MCF 10A (cell line): ENCODE data around the gene IRAK1. TPM values are rescaled to one million over a fixed set of nuclear protein-coding genes. Genes with fewer than 3 reads are reported as not detected.

Source experiments
- BruUV-seq: library from RNA; stranded (reverse); fragments of 400-500 nt; replicated peaks from 2 replicates; lab custom pipeline; 2021; lab: Mats Ljungman, UMichigan
- CTCF ChIA-PET: fragments of 300-600 bp; sonication (Branson Sonifier 250); formaldehyde crosslinking; extraction: SDS; loops from one replicate; lab custom pipeline; 2021; ENCODE audit warnings: antibody characterized with exemption, inconsistent platforms; lab: Yijun Ruan, JAX
- POLR2A ChIA-PET: fragments of 300-600, 350-650 bp; sonication (Branson Sonifier 250); formaldehyde crosslinking; extraction: SDS; loops from one replicate; lab custom pipeline; 2020; ENCODE audit warnings: antibody characterized with exemption, inconsistent platforms; lab: Yijun Ruan, JAX
- DNase-seq: peaks from one replicate; pipeline ENCODE4 v3.0.0-alpha.2; 2018; ENCODE audit not compliant: unreplicated experiment
- H3K27ac Mint-ChIP-seq: one replicate; pipeline ENCODE4 v1.8.0; 2022; ENCODE audit warnings: mild to moderate bottlenecking, low read depth, mixed read lengths; ENCODE audit not compliant: unreplicated experiment
- H3K27me3 Mint-ChIP-seq: one replicate; pipeline ENCODE4 v1.8.0; 2022; ENCODE audit warnings: mixed read lengths; ENCODE audit not compliant: insufficient read depth, unreplicated experiment
- H3K36me3 Mint-ChIP-seq: one replicate; pipeline ENCODE4 v1.8.0; 2022; ENCODE audit warnings: mild to moderate bottlenecking, moderate library complexity, mixed read lengths; ENCODE audit not compliant: insufficient read depth, unreplicated experiment
- H3K4me1 Mint-ChIP-seq: one replicate; pipeline ENCODE4 v1.8.0; 2022; ENCODE audit warnings: mixed read lengths; ENCODE audit not compliant: insufficient read depth, unreplicated experiment
- H3K4me3 Mint-ChIP-seq: one replicate; pipeline ENCODE4 v1.8.0; 2022; ENCODE audit warnings: mild to moderate bottlenecking, moderate library complexity, mixed read lengths; ENCODE audit not compliant: unreplicated experiment
- H3K9me3 Mint-ChIP-seq: one replicate; pipeline ENCODE4 v1.8.0; 2022; ENCODE audit warnings: mixed read lengths; ENCODE audit not compliant: unreplicated experiment
- CTCF ChIP-seq: fragments of 200-600 bp; IDR thresholded peaks from one replicate; pipeline ENCODE4 v1.8.0; 2022; ENCODE audit warnings: antibody characterized with exemption, mild to moderate bottlenecking; ENCODE audit not compliant: unreplicated experiment
- intact Hi-C: fragments of 100-400 bp; cut with micrococcal nuclease; formaldehyde crosslinking; loops from 2 replicates; pipeline ENCODE4 v1.14.1; 2022
- total RNA-seq: library from RNA; stranded (reverse); gene quantifications from 2 replicates; pipeline ENCODE4 v1.2.3, GENCODE V29; 2022

Gene IRAK1
- total RNA-seq, 1 experiment from 2014 or later = 201 TPM

GRCh38 chrX:154050113-154050495 lies 30.4 kb upstream of the IRAK1 start:
- Mint-ChIP-seq H3K9me3 (no peaks in the 10 kb centered on the region), H3K27ac (no peak overlapping the region), H3K27me3 (peaks cover 66% of the 10 kb centered on the region), H3K36me3 (peaks cover 36% of the 10 kb centered on the region), H3K4me3 (no peak overlapping the region), H3K4me1 (peaks cover 6% of the 10 kb centered on the region)
- no peak for DNase-seq
- CTCF ChIA-PET = interaction anchor here (0.7 to 5.1 kb wide), 4 partner anchors 17 to 584 kb away, joined by 3 to 35 read pairs (median 4); no protein-coding TSS in a partner anchor
- intact Hi-C loops = loop anchor here (2.0 kb wide), 2 partner anchors 37 to 77 kb away; partner anchors contain the start of gene TMEM187
- TF ChIP-seq CTCF = no peak
- no TSS peak for BruUV-seq
- POLR2A ChIA-PET = interaction anchor here (0.5 kb wide), 1 partner anchor 82 kb away, joined by 3 read pairs; no protein-coding TSS in a partner anchor

- POLR2A ChIA-PET = interaction anchor here (0.5 kb wide), 1 partner anchor 81 kb away, joined by 3 read pairs; no protein-coding TSS in a partner anchor
- peaks cover 66% of the 10 kb centered on the region for H3K27me3 Mint-ChIP-seq
- no peak overlapping the region for H3K4me3 Mint-ChIP-seq
- no peak overlapping the region for H3K27ac Mint-ChIP-seq
- no peak for DNase-seq
- peaks cover 6% of the 10 kb centered on the region for H3K4me1 Mint-ChIP-seq
- H3K36me3 Mint-ChIP-seq = peaks cover 36% of the 10 kb centered on the region
- no TSS peak for BruUV-seq
- CTCF ChIA-PET = interaction anchor here (0.7 to 5.1 kb wide), 6 partner anchors 16 to 583 kb away, joined by 3 to 35 read pairs (median 4); no protein-coding TSS in a partner anchor
- intact Hi-C loops = loop anchor here (2.0 kb wide), 2 partner anchors 37 to 77 kb away; partner anchors contain the start of gene TMEM187
- H3K9me3 Mint-ChIP-seq = no peaks in the 10 kb centered on the region
- no peak for TF ChIP-seq CTCF
Measured at GRCh38 chrX:154049209-154050112, 29.8 kb upstream of the IRAK1 start.

- TF ChIP-seq CTCF = no peak
- Mint-ChIP-seq H3K4me3 (no peak overlapping the region), H3K4me1 (peaks cover 6% of the 10 kb centered on the region), H3K9me3 (no peaks in the 10 kb centered on the region), H3K36me3 (peaks cover 35% of the 10 kb centered on the region), H3K27me3 (peaks cover 66% of the 10 kb centered on the region), H3K27ac (no peak overlapping the region)
- POLR2A ChIA-PET = interaction anchor here (1.2 kb wide), 1 partner anchor 32 kb away, joined by 3 read pairs; no protein-coding TSS in a partner anchor
- CTCF ChIA-PET = interaction anchor here (0.5 to 1.8 kb wide), 5 partner anchors 15 to 95 kb away, joined by 3 to 7 read pairs (median 3); no protein-coding TSS in a partner anchor
- BruUV-seq = no TSS peak
- no peak for DNase-seq
- intact Hi-C loops = no loop called here
Measured at GRCh38 chrX:154048398-154048797, 28.7 kb upstream of the IRAK1 start.
